HepG2 (cell line): ENCODE data around the gene USE1. TPM values are rescaled to one million over a fixed set of nuclear protein-coding genes. Genes with fewer than 3 reads are reported as not detected.

Experiments used
- NCOA1 ChIP-seq: sonication (generic); formaldehyde crosslinking; IDR thresholded peaks from 2 replicates; pipeline ENCODE4 v1.9.0; 2021; ENCODE audit warnings: missing genetic modification reagents
- NFATC3 ChIP-seq: sonication (generic); formaldehyde crosslinking; IDR thresholded peaks from 2 replicates; pipeline ENCODE4 v1.5.1; 2020; ENCODE audit warnings: mild to moderate bottlenecking, missing genetic modification reagents
- NR2C2 ChIP-seq: sonication (generic); formaldehyde crosslinking; IDR thresholded peaks from 2 replicates; pipeline ENCODE4 v1.4.0; 2020; ENCODE audit warnings: missing genetic modification reagents, mild to moderate bottlenecking, moderate library complexity, borderline replicate concordance
- NR3C1 ChIP-seq: sonication (generic); formaldehyde crosslinking; IDR thresholded peaks from 2 replicates; pipeline ENCODE4 v1.4.0; 2020; ENCODE audit warnings: missing genetic modification reagents
- PTBP1 ChIP-seq: fragments of 200-400 bp; formaldehyde crosslinking; IDR thresholded peaks from 2 replicates; pipeline ENCODE4 v1.6.1; 2018; ENCODE audit warnings: low read length, low read depth; ENCODE audit not compliant: poor library complexity, severe bottlenecking
- RFX3 ChIP-seq: IDR thresholded peaks from 2 replicates; pipeline ENCODE4 v1.6.1; 2016; ENCODE audit warnings: missing biosample characterization, missing genetic modification reagents
- SKI ChIP-seq: fragments of 450-650 bp; IDR thresholded peaks from one replicate; pipeline ENCODE4 v1.6.1; 2018; ENCODE audit warnings: mild to moderate bottlenecking; ENCODE audit not compliant: partially characterized antibody
- ZFX ChIP-seq: sonication (generic); formaldehyde crosslinking; IDR thresholded peaks from 2 replicates; pipeline ENCODE4 v1.4.0; 2020; ENCODE audit warnings: mild to moderate bottlenecking, low read depth, missing genetic modification reagents, moderate library complexity
- ZNF234 ChIP-seq: sonication (generic); formaldehyde crosslinking; conservative IDR thresholded peaks from 2 replicates; pipeline ENCODE4 v1.5.1; 2020; ENCODE audit warnings: mild to moderate bottlenecking, missing genetic modification reagents
- ZNF264 ChIP-seq: sonication (generic); formaldehyde crosslinking; IDR thresholded peaks from 2 replicates; pipeline ENCODE4 v1.4.0; 2020; ENCODE audit warnings: missing genetic modification reagents
- ZNF282 ChIP-seq: fragments of 450-650 bp; IDR thresholded peaks from 2 replicates; pipeline ENCODE4 v1.6.1; 2018; ENCODE audit not compliant: partially characterized antibody
- ZNF362 ChIP-seq: sonication (generic); formaldehyde crosslinking; IDR thresholded peaks from 2 replicates; pipeline ENCODE4 v1.4.0; 2020; ENCODE audit warnings: missing genetic modification reagents, mild to moderate bottlenecking, borderline replicate concordance
- ZSCAN29 ChIP-seq: sonication (generic); formaldehyde crosslinking; conservative IDR thresholded peaks from 2 replicates; pipeline ENCODE4 v1.4.0; 2020; ENCODE audit warnings: mild to moderate bottlenecking, missing genetic modification reagents
- polyA plus RNA-seq, 8 experiments: library from polyadenylated mRNA; depleted of rRNA in 3 of 8; stranded (reverse) in 7 of 8; unstranded in 1 of 8; fragments of >200 nt; fragmentation: Illumina TruSeq in 4 of 8; extraction: Trizol in 4 of 8; gene quantifications; 2 replicates each; pipeline versions ENCODE4 v1.2.1 to v1.2.3, GENCODE V29; 2011 to 2016; ENCODE audit warnings: low read depth in 4 of 8, missing spikeins in 1 of 8, mixed read lengths in 1 of 8; ENCODE audit not compliant: insufficient read depth in 1 of 8
- total RNA-seq, 5 experiments: library from RNA; depleted of rRNA; stranded (reverse); fragments of >200 nt; fragmentation: Illumina TruSeq; extraction: Trizol; gene quantifications; 2 replicates each; pipeline ENCODE4 v1.2.3, GENCODE V29; 2016; ENCODE audit warnings: low read depth in 1 of 5
- TF ChIP-seq, protein P1 (sequence below): sonication (generic); formaldehyde crosslinking; IDR thresholded peaks from 2 replicates; pipeline ENCODE4 v1.4.0; 2020; ENCODE audit warnings: missing genetic modification reagents, borderline replicate concordance
- TF ChIP-seq, protein P2 (sequence below): sonication (generic); formaldehyde crosslinking; IDR thresholded peaks from 2 replicates; pipeline ENCODE4 v1.4.0; 2020; ENCODE audit warnings: low read depth, mild to moderate bottlenecking, missing genetic modification reagents
- TF ChIP-seq, protein P3 (sequence below): sonication (generic); formaldehyde crosslinking; IDR thresholded peaks from 2 replicates; pipeline ENCODE4 v1.4.0; 2020; ENCODE audit warnings: mild to moderate bottlenecking, missing genetic modification reagents

The USE1 gene
- total and polyA plus RNA-seq, 2 of the 13 experiments (the other 11 are each of a cell fraction or from before 2014, with no cell fraction given): 9.9 to 17.6 TPM

DNA sequence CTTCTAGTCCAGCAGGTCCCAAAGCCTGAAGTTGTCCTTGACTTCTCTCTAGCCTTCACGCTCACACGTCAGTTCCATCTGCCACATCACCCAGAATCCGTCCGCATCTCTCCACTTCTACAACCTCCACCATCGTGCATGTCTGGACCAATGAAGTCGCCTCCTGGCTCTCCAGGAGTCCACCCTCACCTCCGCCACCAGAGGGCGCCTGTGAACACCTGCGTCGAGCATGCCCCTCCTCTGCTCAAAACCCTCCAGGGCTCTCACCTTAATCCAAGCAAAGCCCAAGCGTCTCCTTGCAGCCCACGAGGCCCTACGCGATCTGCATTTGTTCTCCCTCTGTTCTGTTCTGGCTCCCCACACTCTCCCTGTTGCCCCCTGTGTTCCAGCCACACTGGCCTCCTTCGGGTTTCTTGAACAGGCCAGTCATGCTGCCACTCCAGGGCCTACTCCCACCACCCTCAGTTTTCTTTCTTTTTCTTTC is 45.7 kb downstream of the USE1 start (continued):
- TF ChIP-seq ZNF362 (CRISPR knock-in tag) (no peak), SKI (peak; percentile 37), PTBP1 (no peak), RFX3 (CRISPR knock-in tag) (no peak), ZNF282 (no peak), ZSCAN29 (CRISPR knock-in tag) (0 out of 2 replicates have a peak, but pooled peaks have one; percentile 22), NR3C1 (CRISPR knock-in tag) (no peak), ZNF264 (no peak), ZNF234 (CRISPR knock-in tag) (no peak), NR2C2 (CRISPR knock-in tag) (peak; percentile 51; the same call in 1 of the 2 replicates), ZFX (CRISPR knock-in tag) (peak; percentile 74), NCOA1 (CRISPR knock-in tag) (no peak), NFATC3 (CRISPR knock-in tag) (no peak)
- TF ChIP-seq, protein P1, sequence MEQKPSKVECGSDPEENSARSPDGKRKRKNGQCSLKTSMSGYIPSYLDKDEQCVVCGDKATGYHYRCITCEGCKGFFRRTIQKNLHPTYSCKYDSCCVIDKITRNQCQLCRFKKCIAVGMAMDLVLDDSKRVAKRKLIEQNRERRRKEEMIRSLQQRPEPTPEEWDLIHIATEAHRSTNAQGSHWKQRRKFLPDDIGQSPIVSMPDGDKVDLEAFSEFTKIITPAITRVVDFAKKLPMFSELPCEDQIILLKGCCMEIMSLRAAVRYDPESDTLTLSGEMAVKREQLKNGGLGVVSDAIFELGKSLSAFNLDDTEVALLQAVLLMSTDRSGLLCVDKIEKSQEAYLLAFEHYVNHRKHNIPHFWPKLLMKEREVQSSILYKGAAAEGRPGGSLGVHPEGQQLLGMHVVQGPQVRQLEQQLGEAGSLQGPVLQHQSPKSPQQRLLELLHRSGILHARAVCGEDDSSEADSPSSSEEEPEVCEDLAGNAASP: peak; percentile 68; the same call in 1 of the 2 replicates
- TF ChIP-seq, protein P2, sequence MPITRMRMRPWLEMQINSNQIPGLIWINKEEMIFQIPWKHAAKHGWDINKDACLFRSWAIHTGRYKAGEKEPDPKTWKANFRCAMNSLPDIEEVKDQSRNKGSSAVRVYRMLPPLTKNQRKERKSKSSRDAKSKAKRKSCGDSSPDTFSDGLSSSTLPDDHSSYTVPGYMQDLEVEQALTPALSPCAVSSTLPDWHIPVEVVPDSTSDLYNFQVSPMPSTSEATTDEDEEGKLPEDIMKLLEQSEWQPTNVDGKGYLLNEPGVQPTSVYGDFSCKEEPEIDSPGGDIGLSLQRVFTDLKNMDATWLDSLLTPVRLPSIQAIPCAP: no peak
- TF ChIP-seq, protein P3, sequence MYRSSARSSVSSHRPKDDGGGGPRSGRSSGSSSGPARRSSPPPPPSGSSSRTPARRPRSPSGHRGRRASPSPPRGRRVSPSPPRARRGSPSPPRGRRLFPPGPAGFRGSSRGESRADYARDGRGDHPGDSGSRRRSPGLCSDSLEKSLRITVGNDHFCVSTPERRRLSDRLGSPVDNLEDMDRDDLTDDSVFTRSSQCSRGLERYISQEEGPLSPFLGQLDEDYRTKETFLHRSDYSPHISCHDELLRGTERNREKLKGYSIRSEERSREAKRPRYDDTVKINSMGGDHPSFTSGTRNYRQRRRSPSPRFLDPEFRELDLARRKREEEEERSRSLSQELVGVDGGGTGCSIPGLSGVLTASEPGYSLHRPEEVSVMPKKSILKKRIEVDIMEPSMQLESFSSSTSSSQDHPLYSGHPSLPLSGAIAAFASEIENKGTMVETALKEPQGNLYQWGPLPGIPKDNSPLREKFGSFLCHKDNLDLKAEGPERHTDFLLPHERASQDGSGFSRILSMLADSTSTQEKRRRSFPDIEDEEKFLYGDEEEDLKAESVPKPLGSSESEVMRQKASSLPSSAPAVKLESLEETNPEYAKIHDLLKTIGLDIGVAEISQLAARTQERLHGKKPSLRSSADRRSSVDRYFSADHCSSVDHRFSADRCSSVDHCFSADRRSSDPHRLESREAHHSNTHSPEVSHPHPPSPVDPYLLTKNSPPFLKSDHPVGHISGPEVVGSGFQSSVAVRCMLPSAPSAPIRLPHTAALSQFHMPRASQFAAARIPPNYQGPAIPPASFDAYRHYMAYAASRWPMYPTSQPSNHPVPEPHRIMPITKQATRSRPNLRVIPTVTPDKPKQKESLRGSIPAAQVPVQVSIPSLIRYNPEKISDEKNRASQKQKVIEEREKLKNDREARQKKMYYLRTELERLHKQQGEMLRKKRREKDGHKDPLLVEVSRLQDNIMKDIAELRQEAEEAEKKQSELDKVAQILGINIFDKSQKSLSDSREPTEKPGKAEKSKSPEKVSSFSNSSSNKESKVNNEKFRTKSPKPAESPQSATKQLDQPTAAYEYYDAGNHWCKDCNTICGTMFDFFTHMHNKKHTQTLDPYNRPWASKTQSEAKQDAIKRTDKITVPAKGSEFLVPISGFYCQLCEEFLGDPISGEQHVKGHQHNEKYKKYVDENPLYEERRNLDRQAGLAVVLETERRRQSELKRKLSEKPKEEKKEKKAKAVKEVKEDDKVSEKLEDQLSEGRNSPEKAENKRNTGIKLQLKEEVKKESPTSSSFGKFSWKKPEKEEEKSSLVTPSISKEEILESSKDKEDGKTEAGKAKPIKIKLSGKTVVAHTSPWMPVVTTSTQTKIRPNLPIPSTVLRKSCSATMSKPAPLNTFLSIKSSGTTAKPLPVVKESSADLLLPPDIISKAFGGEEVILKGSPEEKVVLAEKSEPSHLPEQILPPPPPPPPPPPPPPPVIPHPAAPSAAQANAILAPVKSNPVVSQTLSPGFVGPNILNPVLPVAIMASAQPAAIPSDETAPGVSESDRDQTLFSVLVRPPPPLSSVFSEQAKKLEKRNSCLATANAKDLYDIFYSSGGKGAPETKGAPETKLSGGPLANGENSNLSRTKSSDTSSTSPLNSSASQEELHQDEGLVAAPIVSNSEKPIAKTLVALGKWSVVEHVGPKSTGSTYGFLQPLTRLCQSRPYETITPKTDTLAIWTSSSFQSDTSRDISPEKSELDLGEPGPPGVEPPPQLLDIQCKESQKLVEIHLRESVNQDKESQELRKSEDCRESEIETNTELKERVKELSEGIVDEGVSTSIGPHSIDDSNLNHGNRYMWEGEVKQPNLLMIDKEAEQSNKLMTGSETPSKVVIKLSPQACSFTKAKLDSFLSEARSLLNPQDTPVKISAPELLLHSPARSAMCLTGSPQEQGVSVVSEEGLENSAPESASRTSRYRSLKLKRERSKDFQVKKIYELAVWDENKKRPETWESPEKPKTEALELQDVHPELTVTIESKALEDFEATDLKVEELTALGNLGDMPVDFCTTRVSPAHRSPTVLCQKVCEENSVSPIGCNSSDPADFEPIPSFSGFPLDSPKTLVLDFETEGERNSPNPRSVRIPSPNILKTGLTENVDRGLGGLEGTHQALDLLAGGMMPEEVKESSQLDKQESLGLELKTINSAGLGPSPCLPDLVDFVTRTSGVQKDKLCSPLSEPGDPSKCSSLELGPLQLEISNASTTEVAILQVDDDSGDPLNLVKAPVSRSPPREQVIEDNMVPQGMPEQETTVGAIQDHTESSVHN (CRISPR knock-in tag): no peak
